Bronchial epithelial cell (primary cell): ENCODE data around the gene SCAMP3. TPM values are rescaled to one million over a fixed set of nuclear protein-coding genes. Genes with fewer than 3 reads are reported as not detected.
"Not testable (repeated sequence)": the region's sequence is repeated elsewhere in the genome, so short reads cannot be mapped to it uniquely, and the experiment has no call there.

Source experiments
- DNase-seq: peaks from one replicate; pipeline ENCODE4 v3.0.0-alpha.2; 2010; ENCODE audit warnings: low read depth
- FAIRE-seq: peaks from 2 replicates; lab custom pipeline; 2011; peaks lifted over from hg19 to GRCh38; lab: Jason Lieb, UNC
- H3K27me3 ChIP-seq: 2 replicates; pipeline ENCODE4 v1.5.1; 2011; ENCODE audit warnings: low read length; ENCODE audit not compliant: control insufficient read depth, insufficient read depth
- H3K36me3 ChIP-seq: 2 replicates; pipeline ENCODE4 v1.5.1; 2011; ENCODE audit warnings: low read length; ENCODE audit not compliant: control insufficient read depth, insufficient read depth
- H3K4me3 ChIP-seq: 2 replicates; pipeline ENCODE4 v1.5.1; 2011; ENCODE audit warnings: mild to moderate bottlenecking, low read depth, low read length, control low read depth
- CTCF ChIP-seq: IDR thresholded peaks from 2 replicates; pipeline ENCODE4 v1.5.1; 2011; ENCODE audit warnings: mild to moderate bottlenecking, moderate library complexity, low read length, control low read depth, inconsistent platforms; ENCODE audit not compliant: insufficient read depth, severe bottlenecking
- total RNA-seq: library from RNA; depleted of rRNA; stranded (reverse); fragments of >200 nt; gene quantifications from 2 replicates; pipeline ENCODE4 v1.2.1, GENCODE V29; 2014

SCAMP3 gene
- total RNA-seq, 1 donor from 2014 or later = 23.4 TPM

GRCh38 chr1:155223047-155223446 is 39.1 kb downstream of the SCAMP3 start:
- no peak for FAIRE-seq
- H3K36me3 ChIP-seq = no peaks in the 10 kb centered on the region

GRCh38 chr1:155220211-155220965 is 41.8 kb downstream of the SCAMP3 start:
- FAIRE-seq, H3K36me3 ChIP-seq, DNase-seq, H3K27me3 ChIP-seq, H3K4me3 ChIP-seq: not testable (repeated sequence)

More at GRCh38 chr1:155223047-155223446, 39.1 kb downstream of the SCAMP3 start:
- Histone ChIP-seq H3K27me3 (no peaks in the 10 kb centered on the region), H3K4me3 (no peak overlapping the region)
- TF ChIP-seq CTCF = no peak
- DNase-seq = no peak

- Histone ChIP-seq H3K4me3 (no peak overlapping the region), H3K27me3 (no peaks in the 10 kb centered on the region), H3K36me3 (no peaks in the 10 kb centered on the region)
- no peak for TF ChIP-seq CTCF
- DNase-seq (no peak), FAIRE-seq (no peak)
Observed at GRCh38 chr1:155219592-155220031, 42.5 kb downstream of the SCAMP3 start.

GRCh38 chr1:155218854-155219591 is 43.1 kb downstream of the SCAMP3 start:
- Histone ChIP-seq H3K4me3 (no peak overlapping the region), H3K36me3 (no peaks in the 10 kb centered on the region), H3K27me3 (no peaks in the 10 kb centered on the region)
- TF ChIP-seq CTCF = no peak
- DNase-seq (peak; percentile 63), FAIRE-seq (no peak)

GRCh38 chr1:155214702-155215101 is 47.5 kb downstream of the SCAMP3 start:
- not testable (repeated sequence) for DNase-seq, H3K27me3 ChIP-seq, H3K36me3 ChIP-seq, H3K4me3 ChIP-seq
- peak; percentile 72 for FAIRE-seq

- not testable (repeated sequence) for FAIRE-seq, H3K4me3 ChIP-seq, H3K36me3 ChIP-seq, H3K27me3 ChIP-seq, DNase-seq
Observed at GRCh38 chr1:155212051-155212440, 50.1 kb downstream of the SCAMP3 start.

GRCh38 chr1:155211381-155212050 is 50.6 kb downstream of the SCAMP3 start:
- not testable (repeated sequence) for H3K4me3 ChIP-seq, FAIRE-seq

More at GRCh38 chr1:155211381-155212050, 50.6 kb downstream of the SCAMP3 start:
- not testable (repeated sequence) for DNase-seq, H3K36me3 ChIP-seq, H3K27me3 ChIP-seq
